Measurements from ENCODE around the gene ACTL9.

ACTL9 gene

DNA sequence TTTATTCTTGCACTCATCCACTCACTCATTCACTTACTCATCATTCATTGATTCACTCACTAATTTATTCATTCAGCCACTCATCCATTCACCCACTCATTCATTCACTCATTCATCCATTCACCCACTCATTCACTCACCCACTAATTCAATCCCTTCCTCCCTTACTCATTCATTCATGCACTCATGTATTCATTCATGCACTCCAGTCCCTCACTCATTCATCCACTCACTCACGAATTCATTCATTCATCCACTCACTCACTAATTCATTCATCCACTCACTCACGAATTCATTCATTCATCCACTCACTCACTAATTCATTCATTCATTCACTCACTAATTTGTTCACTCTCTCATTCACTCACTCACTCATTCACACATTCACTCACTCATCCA lies 16.1 kb downstream of the ACTL9 start:
- TF ChIP-seq, protein P1, sequence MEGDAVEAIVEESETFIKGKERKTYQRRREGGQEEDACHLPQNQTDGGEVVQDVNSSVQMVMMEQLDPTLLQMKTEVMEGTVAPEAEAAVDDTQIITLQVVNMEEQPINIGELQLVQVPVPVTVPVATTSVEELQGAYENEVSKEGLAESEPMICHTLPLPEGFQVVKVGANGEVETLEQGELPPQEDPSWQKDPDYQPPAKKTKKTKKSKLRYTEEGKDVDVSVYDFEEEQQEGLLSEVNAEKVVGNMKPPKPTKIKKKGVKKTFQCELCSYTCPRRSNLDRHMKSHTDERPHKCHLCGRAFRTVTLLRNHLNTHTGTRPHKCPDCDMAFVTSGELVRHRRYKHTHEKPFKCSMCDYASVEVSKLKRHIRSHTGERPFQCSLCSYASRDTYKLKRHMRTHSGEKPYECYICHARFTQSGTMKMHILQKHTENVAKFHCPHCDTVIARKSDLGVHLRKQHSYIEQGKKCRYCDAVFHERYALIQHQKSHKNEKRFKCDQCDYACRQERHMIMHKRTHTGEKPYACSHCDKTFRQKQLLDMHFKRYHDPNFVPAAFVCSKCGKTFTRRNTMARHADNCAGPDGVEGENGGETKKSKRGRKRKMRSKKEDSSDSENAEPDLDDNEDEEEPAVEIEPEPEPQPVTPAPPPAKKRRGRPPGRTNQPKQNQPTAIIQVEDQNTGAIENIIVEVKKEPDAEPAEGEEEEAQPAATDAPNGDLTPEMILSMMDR (IDR thresholded peaks at IDR 0.05) = no peak
- TF ChIP-seq ZFX (IDR thresholded peaks at IDR 0.05; ENCODE audit: borderline replicate concordance) = no peak
- H3K27ac ChIP-seq = no peak overlapping the region

DNA sequence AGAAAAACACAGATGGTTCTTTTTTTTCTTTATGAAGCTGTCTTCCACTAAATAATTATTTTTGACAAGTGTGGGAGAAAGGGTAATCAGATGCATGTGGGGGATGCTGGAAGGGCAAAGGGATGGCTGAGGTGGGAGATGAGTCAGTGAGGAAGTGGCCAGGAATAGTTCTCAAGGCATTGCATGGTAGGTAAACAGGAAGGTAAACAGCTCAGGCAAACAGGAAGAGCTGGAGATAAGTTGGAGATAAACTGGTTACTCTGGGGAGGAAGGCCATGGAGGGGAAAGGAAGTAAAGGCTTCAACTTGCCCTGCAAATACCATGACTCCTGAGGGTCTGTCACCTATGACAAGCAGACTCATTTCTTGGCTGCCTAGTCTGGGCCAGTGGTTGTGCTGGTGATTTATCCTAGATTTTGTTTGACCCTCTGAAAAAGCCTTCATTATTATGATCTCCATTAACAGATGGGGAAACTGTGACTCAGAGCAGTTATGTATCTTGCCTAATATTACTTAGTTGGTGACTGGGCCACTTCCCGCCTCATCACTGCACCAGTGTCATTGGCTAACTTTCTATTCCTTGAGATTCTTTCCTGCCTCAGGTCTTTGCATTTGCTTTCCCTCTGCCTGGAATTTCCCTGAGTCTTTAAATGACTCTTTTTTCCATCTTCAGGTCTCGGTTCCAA lies 17.1 kb downstream of the ACTL9 start:
- no peak overlapping the region for H3K27ac ChIP-seq
- no peak for TF ChIP-seq ZFX (IDR thresholded peaks at IDR 0.05; ENCODE audit: borderline replicate concordance)
- TF ChIP-seq, protein P1 (IDR thresholded peaks at IDR 0.05) = no peak

DNA sequence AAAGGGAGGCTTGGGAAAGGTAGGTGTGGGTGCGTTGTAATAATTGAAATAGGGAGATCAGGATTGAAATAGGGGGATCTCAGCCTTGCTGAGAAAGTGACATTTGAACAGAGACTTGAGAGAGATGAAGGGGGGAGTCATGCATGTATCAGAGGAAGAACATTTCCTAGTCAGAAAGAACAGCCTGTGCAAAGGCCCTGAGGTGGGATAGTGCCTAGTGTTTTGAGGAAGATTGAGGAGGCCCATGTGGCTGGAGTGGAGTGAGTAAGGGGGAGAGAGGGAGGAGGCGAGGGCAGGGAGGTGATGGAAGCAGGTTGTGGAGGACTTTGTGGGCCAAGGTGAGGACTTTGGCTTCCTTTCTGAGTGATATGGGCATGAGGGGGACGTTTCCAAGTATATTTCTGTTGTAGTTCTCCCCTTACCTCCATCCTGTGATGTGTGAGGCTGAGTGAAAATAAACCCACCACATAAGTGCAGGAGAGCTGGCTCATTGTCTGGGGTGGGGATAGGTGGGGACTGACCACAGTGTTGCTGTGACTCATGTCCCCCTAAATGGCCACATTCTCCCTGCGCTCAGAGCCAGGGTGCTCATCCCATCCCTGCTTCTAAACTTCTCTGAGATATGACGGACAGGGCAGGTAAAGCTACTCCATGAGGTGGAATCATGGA lies 17.8 kb downstream of the ACTL9 start:
- TF ChIP-seq, protein P1 (IDR thresholded peaks at IDR 0.05) = no peak
- no peak for TF ChIP-seq ZFX (IDR thresholded peaks at IDR 0.05; ENCODE audit: borderline replicate concordance)
- no peak overlapping the region for H3K27ac ChIP-seq

DNA sequence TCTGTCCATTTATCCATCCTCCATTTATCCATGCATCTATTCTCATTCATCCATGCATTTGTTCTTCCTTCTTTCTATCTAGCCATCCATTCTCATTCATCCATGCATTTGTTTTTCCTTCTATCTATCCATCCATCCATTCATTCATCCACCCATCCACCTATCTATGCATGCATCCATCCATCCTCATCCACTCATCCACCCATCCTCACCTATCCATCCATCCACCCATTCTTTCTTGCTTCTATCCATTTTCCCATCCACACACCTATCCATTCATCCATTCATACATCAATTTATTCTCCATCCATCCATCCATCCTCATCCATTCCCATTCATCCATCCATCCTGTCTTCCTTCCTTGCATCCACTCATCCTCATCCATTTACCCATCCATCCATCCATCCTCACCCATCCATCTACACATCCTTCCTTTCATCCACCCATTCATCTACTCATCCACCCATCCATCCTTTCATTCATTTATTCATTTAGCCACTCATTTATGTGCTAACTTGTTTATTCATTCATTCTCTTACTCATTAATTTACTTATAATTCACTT lies 20.3 kb downstream of the ACTL9 start:
- TF ChIP-seq, protein P1 (IDR thresholded peaks at IDR 0.05) = no peak
- no peak for TF ChIP-seq ZFX (IDR thresholded peaks at IDR 0.05; ENCODE audit: borderline replicate concordance)
- H3K27ac ChIP-seq = no peak overlapping the region

DNA sequence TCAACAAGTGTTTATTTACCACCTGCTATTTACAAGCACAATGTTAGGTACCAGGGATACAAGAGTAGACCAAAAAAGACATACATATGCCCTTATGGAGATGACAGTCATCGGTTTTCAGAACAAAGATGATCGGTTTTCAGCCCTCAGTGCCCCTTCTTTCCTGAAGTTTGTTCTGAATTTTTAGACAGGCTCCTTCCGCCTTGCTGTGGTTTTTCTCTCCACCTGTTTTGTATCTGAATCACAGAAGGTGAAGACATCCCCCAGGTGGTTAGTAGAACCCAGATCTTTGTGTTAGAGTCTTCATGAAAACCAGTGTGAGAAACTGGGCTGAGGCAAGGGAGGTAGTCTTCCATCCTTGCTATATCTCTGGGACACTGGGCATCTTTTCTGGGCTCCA lies 23.5 kb downstream of the ACTL9 start:
- H3K27ac ChIP-seq = no peak overlapping the region
- TF ChIP-seq, protein P1 (IDR thresholded peaks at IDR 0.05) = no peak
- TF ChIP-seq ZFX (IDR thresholded peaks at IDR 0.05; ENCODE audit: borderline replicate concordance) = no peak

DNA sequence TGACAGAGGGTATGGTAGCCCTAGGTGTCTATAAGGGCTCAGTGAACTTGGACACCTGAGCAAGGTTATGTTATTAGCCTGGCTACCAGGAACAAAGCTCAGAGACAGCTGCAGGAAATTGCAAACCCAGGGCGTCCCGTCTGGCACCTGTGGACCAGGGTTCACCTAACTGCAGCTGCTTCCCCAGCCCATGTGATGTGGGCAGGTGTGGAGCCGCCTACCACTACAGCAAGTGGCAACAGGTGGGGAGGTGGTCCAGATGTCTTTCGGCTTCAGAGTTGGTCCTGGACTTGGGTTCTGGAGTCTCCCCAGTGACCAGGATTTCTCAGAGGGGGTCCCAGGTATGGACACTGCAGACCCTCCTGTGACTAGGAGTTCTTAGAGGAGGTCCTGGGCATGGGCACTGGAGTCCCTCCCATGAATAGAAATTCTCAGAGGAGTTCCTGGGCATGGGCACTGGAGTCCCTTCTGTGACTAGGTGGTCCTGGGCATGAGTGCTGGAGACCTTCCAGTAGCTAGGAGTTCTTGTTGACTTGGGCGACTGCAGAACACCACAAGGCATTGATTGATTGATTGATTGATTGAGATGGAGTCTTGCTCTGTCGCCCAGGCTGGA lies 25.2 kb downstream of the ACTL9 start:
- H3K27ac ChIP-seq = no peak overlapping the region

More for the DNA sequence above, 25.2 kb downstream of the ACTL9 start:
- TF ChIP-seq, protein P1 (IDR thresholded peaks at IDR 0.05) = no peak
